WTC11 (cell line): ENCODE measurements around the gene KCTD4. TPM values are rescaled to one million over a fixed set of nuclear protein-coding genes. Genes with fewer than 3 reads are reported as not detected.

ENCODE experiments used
- ATAC-seq: fragments of 200-7000 bp; cut with Tn5 transposase; 2 replicates; pipeline ENCODE4 v1.10.0; 2021; ENCODE audit warnings: mild to moderate bottlenecking, moderate library complexity
- CTCF ChIA-PET: fragments of 300-600 bp; sonication (Branson Sonifier 250); formaldehyde crosslinking; loops from one replicate; lab custom pipeline; 2021; ENCODE audit warnings: antibody characterized with exemption; lab: Charles Lee
- POLR2A ChIA-PET: fragments of 350-600 bp; sonication (Branson Sonifier 250); formaldehyde crosslinking; loops from one replicate; lab custom pipeline; 2021; ENCODE audit warnings: antibody characterized with exemption; lab: Charles Lee
- DNase-seq: peaks from one replicate; pipeline ENCODE4 v3.0.0; 2021; ENCODE audit warnings: low spot score
- H3K27ac Mint-ChIP-seq: 2 replicates; pipeline ENCODE4 v1.8.0; 2021; ENCODE audit warnings: mixed read lengths
- H3K27me3 Mint-ChIP-seq: 2 replicates; pipeline ENCODE4 v1.8.0; 2021; ENCODE audit warnings: low read depth, mild to moderate bottlenecking, moderate library complexity, mixed read lengths
- H3K36me3 Mint-ChIP-seq: 2 replicates; pipeline ENCODE4 v1.8.0; 2021; ENCODE audit warnings: mixed read lengths
- H3K4me1 Mint-ChIP-seq: 2 replicates; pipeline ENCODE4 v1.8.0; 2022; ENCODE audit warnings: mixed read lengths
- H3K4me3 Mint-ChIP-seq: 2 replicates; pipeline ENCODE4 v1.8.0; 2021; ENCODE audit warnings: mild to moderate bottlenecking, moderate library complexity, mixed read lengths
- H3K9me3 Mint-ChIP-seq: 2 replicates; pipeline ENCODE4 v1.8.0; 2021; ENCODE audit warnings: mixed read lengths
- AR ChIP-seq: fragments of 250-450 bp; sonication (Bioruptor Pico); IDR thresholded peaks from 2 replicates; pipeline ENCODE4 v1.9.0; 2021; ENCODE audit warnings: mild to moderate bottlenecking
- ATF1 ChIP-seq: sonication (generic); formaldehyde crosslinking; IDR thresholded peaks from 2 replicates; pipeline ENCODE4 v1.8.1; 2023; ENCODE audit warnings: mild to moderate bottlenecking, moderate library complexity, missing genetic modification reagents
- CBFB ChIP-seq: sonication (generic); formaldehyde crosslinking; IDR thresholded peaks from 2 replicates; pipeline ENCODE4 v1.8.1; 2022; ENCODE audit warnings: mild to moderate bottlenecking, low read depth, missing genetic modification reagents
- CREB1 ChIP-seq: sonication (generic); formaldehyde crosslinking; IDR thresholded peaks from 2 replicates; pipeline ENCODE4 v1.8.0; 2023; ENCODE audit warnings: mild to moderate bottlenecking, missing genetic modification reagents
- FOXJ3 ChIP-seq: sonication (generic); formaldehyde crosslinking; IDR thresholded peaks from 2 replicates; pipeline ENCODE4 v1.9.0; 2021; ENCODE audit warnings: missing genetic modification reagents, mild to moderate bottlenecking, borderline replicate concordance
- FOXK1 ChIP-seq: sonication (generic); formaldehyde crosslinking; IDR thresholded peaks from 2 replicates; pipeline ENCODE4 v1.8.0; 2022; ENCODE audit warnings: mild to moderate bottlenecking, moderate library complexity, missing genetic modification reagents
- FOXP4 ChIP-seq: sonication (generic); formaldehyde crosslinking; IDR thresholded peaks from 2 replicates; pipeline ENCODE4 v1.8.0; 2022; ENCODE audit warnings: mild to moderate bottlenecking, missing genetic modification reagents
- HMGA2 ChIP-seq: fragments of 250-450 bp; sonication (Bioruptor Pico); IDR thresholded peaks from 2 replicates; pipeline ENCODE4 v1.4.0; 2021; ENCODE audit warnings: mild to moderate bottlenecking, moderate library complexity
- HMGXB4 ChIP-seq: sonication (generic); formaldehyde crosslinking; IDR thresholded peaks from 2 replicates; pipeline ENCODE4 v1.8.1; 2023; ENCODE audit warnings: mild to moderate bottlenecking, moderate library complexity, missing genetic modification reagents
- IRF1 ChIP-seq: sonication (generic); formaldehyde crosslinking; IDR thresholded peaks from 2 replicates; pipeline ENCODE4 v1.8.0; 2023; ENCODE audit warnings: missing genetic modification reagents
- MLX ChIP-seq: sonication (generic); formaldehyde crosslinking; IDR thresholded peaks from 2 replicates; pipeline ENCODE4 v1.8.1; 2023; ENCODE audit warnings: mild to moderate bottlenecking, missing genetic modification reagents, moderate library complexity
- MXD4 ChIP-seq: fragments of 250-450 bp; sonication (Bioruptor Pico); IDR thresholded peaks from 2 replicates; pipeline ENCODE4 v1.8.0; 2021; ENCODE audit warnings: mild to moderate bottlenecking, moderate library complexity, borderline replicate concordance
- MYBL2 ChIP-seq: sonication (generic); formaldehyde crosslinking; IDR thresholded peaks from 2 replicates; pipeline ENCODE4 v1.8.1; 2023; ENCODE audit warnings: mild to moderate bottlenecking, moderate library complexity, missing genetic modification reagents
- NFATC4 ChIP-seq: fragments of 250-450 bp; sonication (Bioruptor Pico); IDR thresholded peaks from 2 replicates; pipeline ENCODE4 v1.9.0; 2021; ENCODE audit warnings: mild to moderate bottlenecking
- RELA ChIP-seq: sonication (generic); formaldehyde crosslinking; IDR thresholded peaks from 2 replicates; pipeline ENCODE4 v1.8.1; 2022; ENCODE audit warnings: missing genetic modification reagents, mild to moderate bottlenecking, borderline replicate concordance
- RORB ChIP-seq: fragments of 250-450 bp; sonication (Bioruptor Pico); IDR thresholded peaks from 2 replicates; pipeline ENCODE4 v1.9.0; 2021; ENCODE audit warnings: mild to moderate bottlenecking
- SOX15 ChIP-seq: fragments of 250-450 bp; sonication (Bioruptor Pico); IDR thresholded peaks from 2 replicates; pipeline ENCODE4 v1.9.0; 2021; ENCODE audit warnings: mild to moderate bottlenecking
- ZNF121 ChIP-seq: sonication (generic); formaldehyde crosslinking; IDR thresholded peaks from 2 replicates; pipeline ENCODE4 v1.8.0; 2023; ENCODE audit warnings: missing genetic modification reagents
- ZNF138 ChIP-seq: sonication (generic); formaldehyde crosslinking; conservative IDR thresholded peaks from 2 replicates; pipeline ENCODE4 v1.8.1; 2022; ENCODE audit warnings: mild to moderate bottlenecking, moderate library complexity, missing genetic modification reagents
- ZNF281 ChIP-seq: sonication (generic); formaldehyde crosslinking; IDR thresholded peaks from 2 replicates; pipeline ENCODE4 v1.8.0; 2023; ENCODE audit warnings: mild to moderate bottlenecking, missing genetic modification reagents
- ZNF416 ChIP-seq: fragments of 250-450 bp; sonication (Bioruptor Pico); IDR thresholded peaks from 2 replicates; pipeline ENCODE4 v1.9.0; 2021; ENCODE audit warnings: mild to moderate bottlenecking, inconsistent platforms
- total RNA-seq: library from RNA; stranded (reverse); gene quantifications from 3 replicates; pipeline ENCODE4 v1.2.3, GENCODE V29; 2021

KCTD4 gene
- total RNA-seq, 1 experiment from 2014 or later: not detected

- DNase-seq: no peak
- POLR2A ChIA-PET: interaction anchor here (0.6 kb wide), 1 partner anchor 14 kb away, joined by 4 read pairs; no protein-coding TSS in a partner anchor
- no peaks in the 10 kb centered on the region for H3K36me3 Mint-ChIP-seq
- no peak overlapping the region for H3K27ac Mint-ChIP-seq
- H3K27me3 Mint-ChIP-seq: no peaks in the 10 kb centered on the region
- TF ChIP-seq HMGXB4 (CRISPR knock-in tag) (no peak), ZNF121 (peak; percentile 51; the same call in 1 of the 2 replicates), ATF1 (no peak), MLX (CRISPR knock-in tag) (no peak)
- ATAC-seq: no peak
- H3K4me3 Mint-ChIP-seq: no peak overlapping the region
- no peaks in the 10 kb centered on the region for H3K4me1 Mint-ChIP-seq
- CTCF ChIA-PET: interaction anchor here (1.6 kb wide), 1 partner anchor 100 kb away, joined by 6 read pairs; no protein-coding TSS in a partner anchor
- H3K9me3 Mint-ChIP-seq: no peaks in the 10 kb centered on the region
Measured at GRCh38 chr13:45180713-45181601, 19.9 kb downstream of the KCTD4 start.

- POLR2A ChIA-PET: no interaction called here
- ATAC-seq: no peak
- no peaks in the 10 kb centered on the region for H3K4me1 Mint-ChIP-seq
Measured at GRCh38 chr13:45180303-45180702, 20.5 kb downstream of the KCTD4 start.

More at GRCh38 chr13:45180303-45180702, 20.5 kb downstream of the KCTD4 start:
- H3K9me3 Mint-ChIP-seq: no peaks in the 10 kb centered on the region
- H3K27me3 Mint-ChIP-seq: no peaks in the 10 kb centered on the region
- TF ChIP-seq CBFB (CRISPR knock-in tag) (no peak), AR (CRISPR knock-in tag) (no peak), RORB (CRISPR knock-in tag) (no peak), IRF1 (CRISPR knock-in tag) (no peak), FOXP4 (CRISPR knock-in tag) (no peak), RELA (CRISPR knock-in tag) (no peak), CREB1 (CRISPR knock-in tag) (no peak), ZNF281 (no peak), HMGA2 (CRISPR knock-in tag) (no peak), FOXK1 (CRISPR knock-in tag) (no peak), MYBL2 (CRISPR knock-in tag) (no peak), ZNF416 (CRISPR knock-in tag) (no peak), ZNF138 (CRISPR knock-in tag) (no peak), MXD4 (CRISPR knock-in tag) (no peak), SOX15 (CRISPR knock-in tag) (no peak), FOXJ3 (no peak), NFATC4 (no peak)
- no peak overlapping the region for H3K27ac Mint-ChIP-seq
- H3K36me3 Mint-ChIP-seq: no peaks in the 10 kb centered on the region
- no peak for DNase-seq
- H3K4me3 Mint-ChIP-seq: no peak overlapping the region
- CTCF ChIA-PET: no interaction called here
